Pons (tissue), 1 donor: ENCODE data around the gene VMAC.
"Not testable (repeated sequence)": the region's sequence is repeated elsewhere in the genome, so short reads cannot be mapped to it uniquely, and the experiment has no call there.

Source experiments
- DNase-seq: peaks from one replicate; pipeline ENCODE4 v3.0.0-alpha.2; 2016; ENCODE audit warnings: low spot score

Gene VMAC

DNA sequence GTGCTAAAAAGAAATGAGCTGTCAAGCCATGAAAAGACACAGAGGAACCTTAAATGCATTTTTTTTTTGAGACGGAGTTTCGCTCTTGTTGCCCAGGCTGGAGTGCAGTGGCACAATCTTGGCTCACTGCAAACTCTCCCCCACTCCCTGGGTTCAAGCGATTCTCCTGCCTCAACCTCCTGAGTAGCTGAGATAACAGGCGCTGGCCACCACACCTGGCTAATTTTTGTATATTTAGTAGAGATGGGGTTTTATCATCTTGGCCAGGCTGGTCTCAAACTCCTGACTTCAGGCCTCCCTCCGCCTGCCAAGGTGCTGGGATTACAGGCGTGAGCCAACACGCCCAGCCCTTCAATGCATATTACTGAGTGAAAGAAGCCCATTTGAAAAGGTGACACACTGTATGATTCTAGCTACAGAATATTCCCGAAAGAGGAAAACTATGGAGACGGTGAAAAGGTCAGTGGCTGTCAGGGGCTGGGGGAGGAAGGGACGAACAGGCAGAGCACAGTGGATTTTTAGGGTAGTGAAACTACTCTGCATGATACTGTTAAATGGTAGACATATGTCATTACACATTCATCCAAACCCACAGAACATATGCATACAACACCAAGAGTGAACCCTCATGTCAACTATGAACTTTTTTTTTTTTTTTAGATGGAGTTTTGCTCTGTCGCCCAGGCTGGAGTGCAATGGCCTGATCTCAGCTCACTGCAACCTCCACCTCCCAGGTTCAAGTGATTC is 20.4 kb upstream of the VMAC start:
- not testable (repeated sequence) for DNase-seq

DNA sequence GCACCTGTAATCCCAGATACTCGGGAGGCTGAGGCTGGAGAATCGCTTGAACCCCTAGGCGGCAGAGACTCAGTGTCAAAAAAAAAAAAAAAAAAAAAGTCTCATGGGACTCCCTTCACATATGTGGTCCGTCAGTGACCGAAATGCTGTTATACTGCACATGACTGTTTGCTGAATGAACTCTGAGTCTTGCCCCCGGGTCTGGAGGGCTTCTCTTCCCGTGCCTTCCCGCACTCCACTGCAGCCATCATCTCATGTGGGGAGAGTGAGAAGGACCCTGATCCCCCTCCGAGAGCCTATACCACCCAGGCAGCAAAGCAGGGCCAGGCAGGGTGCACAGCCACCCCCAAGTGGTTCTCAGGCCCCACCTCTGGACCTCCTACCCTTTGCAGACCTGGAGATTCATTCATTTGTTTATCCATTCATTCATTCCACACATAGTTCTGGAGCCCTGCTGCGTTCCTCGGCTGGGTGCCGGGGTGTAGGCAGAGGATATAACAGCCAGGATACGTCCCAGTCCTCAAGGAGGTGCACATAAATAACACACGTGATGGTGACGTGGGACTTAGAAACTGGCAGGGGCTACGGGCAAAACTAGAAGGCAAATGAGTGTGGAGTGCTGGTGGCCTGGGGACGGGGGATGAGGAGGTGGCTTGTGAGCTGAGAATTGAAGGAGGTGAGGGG is 15.2 kb upstream of the VMAC start:
- DNase-seq: no peak

DNA sequence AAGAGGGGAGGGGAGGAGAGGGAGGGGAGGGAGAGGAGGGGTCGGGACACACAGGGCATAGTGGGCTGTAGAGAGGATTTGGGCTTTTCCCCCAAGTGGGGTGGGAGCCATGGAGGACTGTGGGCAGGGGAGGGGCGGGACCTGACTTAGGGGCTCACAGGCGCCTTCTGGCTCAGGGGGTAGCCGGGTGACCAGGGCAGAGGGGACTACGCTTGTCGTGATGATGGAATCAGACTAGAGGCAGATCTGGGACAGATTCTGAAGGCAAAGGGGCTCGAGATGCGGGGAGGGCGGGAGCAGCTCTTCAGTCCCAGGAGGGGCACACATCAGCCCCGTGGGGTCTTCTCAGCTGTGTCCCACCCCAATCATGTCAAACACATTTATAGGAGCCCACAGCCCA is 14.6 kb upstream of the VMAC start:
- no peak for DNase-seq

DNA sequence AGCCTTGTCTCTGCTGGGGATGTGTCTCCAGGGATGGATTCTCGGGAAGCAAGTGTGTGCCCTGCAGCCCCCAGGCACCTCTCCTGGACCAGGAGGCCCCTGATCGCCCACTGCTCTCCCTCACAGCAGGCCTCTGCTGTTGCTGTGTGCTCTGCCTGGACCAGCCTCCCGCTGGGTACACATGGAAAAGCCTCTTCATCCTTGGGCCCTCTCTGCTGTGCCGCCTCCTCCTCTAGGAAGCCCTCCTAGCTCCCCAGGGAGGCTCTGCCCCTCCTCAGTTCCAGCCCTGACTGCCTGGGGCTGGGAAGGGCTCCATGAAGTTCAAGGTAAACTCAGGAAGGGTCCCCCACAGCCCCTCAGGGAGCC is 13.1 kb upstream of the VMAC start:
- no peak for DNase-seq

DNA sequence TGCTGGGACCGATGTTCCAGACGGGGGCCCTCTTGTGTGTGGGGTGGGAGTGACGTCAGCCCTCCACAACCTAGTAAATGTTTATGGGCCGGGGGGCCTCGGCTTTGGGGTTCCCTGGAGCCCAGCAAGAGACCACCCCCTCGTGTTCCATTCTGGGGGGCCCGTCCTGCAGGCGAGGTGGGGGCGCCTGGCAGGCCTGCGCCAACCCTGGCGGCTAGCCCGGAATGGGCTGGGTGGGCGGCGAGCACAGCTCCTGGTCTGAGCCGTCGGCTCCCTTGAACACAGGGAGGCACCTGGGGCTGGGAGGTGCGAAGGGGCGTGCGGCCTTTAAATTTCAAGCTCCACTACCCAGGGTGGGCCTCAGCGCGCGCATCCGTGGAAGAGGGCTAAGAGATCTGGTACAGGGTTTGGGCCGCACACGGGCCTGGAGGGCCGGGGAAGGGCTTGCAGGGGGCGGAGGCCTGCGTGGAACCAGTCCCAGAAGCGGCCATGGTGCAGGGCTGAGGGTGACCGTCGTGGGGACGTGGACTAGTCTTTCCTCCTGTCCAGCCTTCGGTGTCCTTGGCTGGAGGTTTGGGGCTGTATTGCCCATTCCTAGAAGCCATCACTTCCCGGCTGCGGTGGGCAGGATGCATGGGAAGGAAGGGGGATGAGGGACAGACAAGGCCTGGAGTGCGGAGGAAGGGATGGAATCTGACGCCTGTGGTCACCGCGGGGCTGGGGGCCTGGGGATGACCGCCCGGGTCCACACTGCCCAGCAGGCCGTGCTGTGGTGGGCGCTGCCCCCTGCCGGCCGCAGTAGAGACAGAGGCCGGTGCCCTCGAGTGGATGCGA is 12.5 kb upstream of the VMAC start:
- DNase-seq: no peak

DNA sequence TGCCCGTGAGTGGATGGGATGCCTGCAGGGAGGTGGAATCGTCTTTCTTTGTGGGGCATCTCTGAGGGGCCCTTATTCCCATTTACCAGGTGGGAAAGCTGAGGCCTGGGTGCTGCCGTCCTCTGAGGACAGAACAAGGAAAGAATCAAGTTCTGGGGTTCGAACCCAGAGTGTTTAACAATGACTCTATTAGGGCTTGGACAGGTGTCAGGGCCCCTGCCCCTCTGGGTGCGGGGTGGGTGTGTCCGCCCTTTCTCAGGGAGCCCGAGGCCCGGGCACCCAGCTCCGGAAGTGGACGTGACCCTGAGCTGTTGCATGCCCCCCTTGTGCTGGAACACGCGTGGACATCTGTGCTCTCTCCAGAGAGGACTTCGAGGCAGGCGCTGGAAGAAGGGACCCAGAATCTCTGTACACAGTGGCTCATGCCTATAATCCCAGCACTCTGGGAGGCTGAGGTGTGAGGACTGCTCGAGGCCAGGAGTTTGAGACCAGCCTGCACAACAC is 11.8 kb upstream of the VMAC start:
- DNase-seq: no peak

DNA sequence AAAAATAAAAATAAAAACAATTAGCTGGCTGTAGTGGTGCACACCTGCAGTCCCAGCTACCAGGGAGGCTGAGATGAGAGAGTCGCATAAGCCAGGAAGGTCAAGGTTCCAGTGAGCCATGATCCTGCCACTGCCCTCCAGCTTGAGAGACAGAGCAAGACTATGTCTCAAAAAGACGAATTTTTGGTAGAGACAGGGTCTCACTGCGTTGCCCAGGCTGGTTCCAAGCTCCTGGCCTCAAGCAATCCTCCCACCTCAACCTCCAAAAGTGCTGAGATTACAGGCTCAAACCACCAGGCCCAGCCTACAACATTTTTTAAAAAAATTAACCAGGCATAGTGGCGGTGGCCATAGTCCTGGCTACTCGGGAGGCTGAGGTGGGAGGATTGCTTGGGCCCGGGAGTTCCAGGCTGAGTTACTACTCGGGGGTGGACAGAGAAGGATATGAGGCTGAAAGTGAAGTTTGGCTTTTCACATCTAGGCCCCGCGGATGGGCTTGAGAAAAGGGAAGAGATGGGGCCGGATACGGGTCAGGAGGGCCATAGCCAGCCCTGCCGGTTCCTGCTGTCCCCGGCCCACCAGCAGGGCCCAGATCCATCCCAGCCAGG is 11.3 kb upstream of the VMAC start:
- no peak for DNase-seq

DNA sequence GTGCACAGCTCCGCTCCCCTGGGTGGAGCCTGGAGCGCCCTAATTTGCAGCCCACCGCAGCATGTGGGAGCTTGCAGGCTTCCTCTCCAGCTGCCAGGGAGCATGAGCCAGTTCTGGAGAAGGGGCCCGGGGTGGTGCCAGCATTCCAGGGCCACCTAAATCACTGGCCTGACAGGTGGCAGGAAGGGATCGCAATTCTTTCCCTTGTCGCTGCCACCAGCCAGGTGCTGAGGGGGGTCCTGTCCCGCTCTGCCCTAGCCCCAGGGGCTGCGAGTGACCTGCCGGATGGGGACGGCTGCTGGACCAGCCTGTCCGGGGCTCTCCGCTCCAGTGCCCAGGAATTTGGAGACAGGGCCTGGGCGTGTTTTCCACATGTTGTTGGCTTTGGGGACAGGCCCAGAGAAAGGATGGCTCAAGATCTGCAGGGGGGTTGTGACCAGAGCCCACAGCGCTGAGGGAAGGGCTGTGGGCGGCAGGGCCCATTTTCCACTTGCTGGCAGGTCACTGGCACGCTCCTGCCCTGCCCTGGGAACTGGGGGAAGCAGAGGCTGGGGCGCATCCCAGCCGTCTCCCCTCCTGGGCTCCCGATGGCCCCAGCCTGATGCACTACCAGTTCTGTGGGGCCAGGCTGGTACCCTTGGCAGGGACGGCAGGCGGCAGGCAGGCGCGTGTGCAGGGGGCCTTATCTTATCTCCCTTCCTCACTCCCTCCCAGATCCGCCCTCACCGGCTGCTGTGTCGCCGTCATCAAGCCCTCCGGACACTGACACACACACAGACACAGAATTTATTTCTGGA is 10.6 kb upstream of the VMAC start:
- no peak for DNase-seq

DNA sequence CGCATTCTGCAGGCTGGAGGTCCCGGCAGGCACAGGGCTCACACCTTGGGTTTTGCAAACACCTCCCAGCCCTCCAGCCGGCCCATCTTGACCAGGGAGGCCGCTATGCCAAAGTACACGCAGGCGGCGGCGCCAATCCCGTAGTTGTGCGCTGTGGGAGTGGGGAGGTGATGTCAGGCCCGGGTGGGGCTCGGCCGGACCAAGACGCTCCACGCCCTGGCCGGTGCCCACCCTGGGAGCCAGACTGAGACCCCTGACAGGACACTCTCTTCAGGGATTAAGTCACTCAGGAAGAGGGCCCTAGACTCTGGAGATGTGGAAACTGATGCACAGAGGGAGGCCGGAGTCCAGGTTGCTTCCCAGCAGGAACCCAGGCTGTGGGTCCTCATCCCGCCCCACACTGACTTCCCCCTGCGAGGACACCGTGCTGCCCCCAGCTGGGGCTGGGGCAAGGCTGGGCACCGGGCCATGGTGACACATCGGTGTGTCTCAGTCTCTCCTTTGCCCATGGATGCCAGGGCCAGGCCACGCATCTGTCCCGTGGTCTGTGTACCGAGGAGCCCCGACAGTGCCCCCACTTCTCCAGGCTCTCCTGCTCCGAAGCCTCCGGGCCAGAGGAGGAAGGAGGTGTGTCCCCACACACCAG is 9.8 kb upstream of the VMAC start:
- DNase-seq: no peak

DNA sequence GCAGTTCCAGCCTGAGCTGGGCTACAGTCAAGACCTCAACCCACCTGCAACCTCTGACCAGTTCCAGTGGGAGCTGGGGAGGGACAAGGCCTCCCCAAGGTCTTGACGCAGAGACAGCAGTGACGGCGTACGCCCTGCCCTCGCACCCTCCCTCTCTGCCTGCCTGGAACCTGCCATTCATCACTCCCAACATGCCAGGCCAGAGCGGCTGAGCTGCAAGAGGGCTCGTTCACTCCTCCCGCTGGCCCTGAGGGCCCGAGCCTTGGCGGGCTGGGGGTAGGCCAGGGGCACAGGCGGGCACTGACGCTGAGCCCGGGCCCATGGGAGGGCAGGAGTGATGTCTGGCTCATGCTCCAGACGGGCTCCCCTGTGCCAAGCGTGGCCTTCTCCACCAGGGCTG is 9.3 kb upstream of the VMAC start:
- DNase-seq: no peak

DNA sequence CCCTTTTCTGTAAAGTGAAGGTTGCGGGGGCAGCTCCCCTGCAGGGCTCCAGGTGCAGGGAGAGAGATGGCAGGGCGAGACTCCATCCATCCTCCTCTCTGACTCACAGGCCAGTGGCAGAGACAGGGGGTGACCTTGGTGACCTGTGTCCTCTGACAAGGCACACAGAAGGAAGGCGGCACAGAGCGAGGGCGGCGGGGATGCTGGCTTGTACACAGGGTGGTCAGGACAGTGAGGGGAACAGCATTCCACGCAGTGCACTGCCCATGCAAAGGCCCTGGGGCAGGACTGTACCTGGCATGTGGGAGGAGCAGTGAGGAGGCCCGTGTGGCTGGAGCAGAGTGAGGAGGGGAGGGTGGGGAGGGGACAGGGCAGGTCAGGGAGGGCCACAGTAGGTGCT is 8.8 kb upstream of the VMAC start:
- DNase-seq: no peak

DNA sequence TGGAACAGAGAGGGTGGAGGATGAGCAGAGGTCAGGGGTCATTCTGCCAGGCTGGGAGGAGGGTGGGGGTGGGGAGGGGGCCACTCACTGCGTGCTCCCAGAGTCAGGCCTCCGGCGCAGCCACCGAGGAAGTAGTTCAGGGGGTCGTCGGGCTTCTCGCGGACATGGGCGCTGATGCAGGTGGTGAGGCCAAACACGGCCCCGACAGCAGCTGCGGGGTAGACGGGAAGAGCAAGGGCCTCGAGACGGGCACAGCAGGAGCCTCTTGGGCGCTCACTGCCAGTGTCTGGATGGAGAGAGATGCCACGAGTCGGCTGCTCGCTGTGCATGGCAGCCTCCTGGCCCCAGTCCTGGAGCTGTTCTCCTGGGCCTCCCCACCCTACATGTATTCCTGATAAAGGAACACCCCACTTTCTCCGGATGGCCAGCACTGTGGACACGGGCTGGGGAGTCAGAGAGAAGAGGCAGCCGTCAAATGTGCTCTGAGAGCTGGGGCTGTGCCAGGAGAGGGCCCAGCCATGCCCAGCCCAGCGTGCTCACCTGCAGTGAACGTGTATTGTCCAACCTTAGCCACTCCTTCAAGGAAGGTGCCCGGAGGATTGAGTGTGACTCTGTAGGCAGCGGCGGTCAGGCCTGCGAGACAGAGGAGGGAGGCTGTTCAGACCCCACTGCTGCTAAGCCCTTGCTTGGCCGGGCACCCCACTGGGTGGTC is 8.2 kb upstream of the VMAC start:
- DNase-seq: no peak

DNA sequence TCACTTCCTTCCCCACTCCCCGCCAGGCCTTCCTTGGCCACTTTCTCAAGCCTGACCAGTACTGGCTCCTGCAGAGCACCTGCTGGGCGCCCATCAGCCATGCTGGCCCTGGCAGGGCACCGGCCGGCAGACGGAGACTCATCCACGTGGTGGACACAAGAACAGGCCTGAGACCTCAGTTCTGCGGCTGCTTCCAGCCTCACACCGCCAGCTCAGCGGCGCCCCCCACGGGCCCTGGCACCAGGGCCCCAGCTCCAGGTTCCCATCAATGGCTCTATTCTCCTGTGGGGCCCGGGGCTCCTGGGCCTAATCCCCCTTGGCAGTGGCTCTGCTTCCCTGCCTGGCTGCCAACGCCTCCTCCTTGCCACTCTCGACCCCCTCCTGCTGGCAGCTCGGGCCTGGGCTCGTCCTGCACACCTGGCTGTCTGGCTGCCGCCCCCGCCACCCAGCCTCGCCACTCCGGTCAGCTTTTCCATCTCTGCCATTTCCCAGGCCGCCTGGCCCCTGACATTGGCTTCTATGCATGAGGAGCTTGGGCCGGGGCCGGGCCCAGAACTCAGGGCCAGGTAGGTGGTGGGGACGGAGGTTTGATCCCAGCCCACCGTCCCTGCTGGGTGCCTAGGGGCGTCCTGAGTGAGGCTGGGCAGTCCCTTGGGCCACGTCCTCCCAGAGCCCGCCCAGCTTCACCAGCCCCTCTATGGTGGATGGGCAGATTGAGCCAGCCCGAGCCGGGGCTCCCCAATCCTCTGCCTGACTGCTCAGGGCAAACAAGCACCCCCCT is 7.3 kb upstream of the VMAC start:
- DNase-seq: no peak

DNA sequence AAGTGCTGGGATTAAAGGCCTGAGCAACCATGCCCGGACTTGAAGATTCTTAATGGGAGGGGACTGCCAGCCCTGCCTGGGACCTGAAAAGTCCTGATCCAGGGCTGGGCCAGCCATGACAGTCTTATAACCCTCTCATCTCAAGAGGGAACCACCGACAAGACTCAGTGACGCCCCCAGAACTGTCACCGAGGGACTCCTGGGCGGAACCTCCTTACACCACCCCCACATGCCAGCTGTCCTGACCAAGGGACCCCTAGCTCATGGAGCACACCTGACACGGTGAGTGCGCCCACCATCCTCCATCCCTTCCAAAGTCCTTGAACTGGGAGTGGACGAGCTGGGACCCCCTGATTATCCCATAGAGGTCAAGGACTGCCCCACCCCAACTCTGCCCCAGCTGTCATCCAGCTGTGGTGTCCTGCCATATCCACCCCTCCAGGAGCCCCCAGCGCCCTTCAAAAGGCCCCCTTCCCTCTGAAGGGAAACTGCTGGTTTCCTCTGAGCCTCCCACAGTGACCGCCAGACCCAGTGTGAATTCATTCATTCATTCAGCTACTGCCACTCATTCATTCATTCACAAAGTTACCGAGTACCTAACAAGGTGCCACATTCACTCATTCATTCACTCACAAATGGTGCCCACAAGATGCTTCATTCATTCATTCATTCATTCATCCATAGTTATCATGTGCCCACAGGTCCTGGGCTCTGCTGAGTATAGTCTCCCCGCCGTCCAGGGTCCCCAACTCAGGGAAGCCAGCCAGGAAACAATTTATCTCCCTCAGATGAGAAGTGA is 4.7 kb upstream of the VMAC start:
- DNase-seq: no peak

DNA sequence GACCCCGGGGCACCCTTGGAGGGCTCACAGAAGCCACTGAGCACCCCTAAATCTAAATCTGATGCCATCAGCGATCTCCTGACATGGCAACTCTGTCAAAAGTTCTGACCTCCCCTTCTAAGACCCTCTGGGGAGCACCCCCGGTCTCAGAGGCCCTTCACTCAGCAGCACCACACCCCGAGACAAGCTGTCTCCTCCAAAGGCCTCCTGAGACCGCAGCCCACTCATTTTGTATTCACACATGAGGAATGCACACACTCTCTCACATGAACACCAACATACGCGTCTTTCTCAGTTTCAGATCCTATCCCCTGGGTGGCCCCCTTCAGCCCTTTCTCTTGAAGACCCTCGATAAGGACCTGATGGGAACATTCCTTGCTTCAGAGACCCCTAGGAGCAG is 3.7 kb upstream of the VMAC start:
- no peak for DNase-seq

DNA sequence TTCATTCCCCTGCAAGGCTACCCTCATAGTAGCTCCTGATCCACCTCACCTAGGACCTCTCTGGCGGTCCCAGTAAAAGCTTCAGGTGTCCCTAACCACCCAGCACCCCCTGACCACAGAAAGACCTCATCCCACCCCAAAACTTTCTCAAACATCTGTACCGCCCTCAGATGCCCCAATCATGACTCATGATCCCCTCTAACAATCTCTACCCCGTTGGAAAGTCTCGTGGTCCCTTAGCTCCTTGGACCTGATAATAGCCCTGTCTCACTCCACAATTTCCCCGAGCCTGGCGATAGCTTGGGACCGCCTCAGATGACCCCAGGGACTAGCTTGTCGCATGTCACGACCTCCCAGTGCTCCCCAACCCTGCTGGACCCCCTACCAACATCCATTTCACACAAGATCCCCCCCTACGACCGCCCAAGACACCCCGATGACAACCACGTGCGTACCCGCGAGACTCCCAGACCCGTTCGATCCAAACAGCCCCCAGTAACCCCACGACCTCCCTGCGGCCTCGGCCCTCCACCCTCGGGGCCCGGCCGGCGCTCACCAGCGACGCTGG is 1.5 kb upstream of the VMAC start:
- no peak for DNase-seq

DNA sequence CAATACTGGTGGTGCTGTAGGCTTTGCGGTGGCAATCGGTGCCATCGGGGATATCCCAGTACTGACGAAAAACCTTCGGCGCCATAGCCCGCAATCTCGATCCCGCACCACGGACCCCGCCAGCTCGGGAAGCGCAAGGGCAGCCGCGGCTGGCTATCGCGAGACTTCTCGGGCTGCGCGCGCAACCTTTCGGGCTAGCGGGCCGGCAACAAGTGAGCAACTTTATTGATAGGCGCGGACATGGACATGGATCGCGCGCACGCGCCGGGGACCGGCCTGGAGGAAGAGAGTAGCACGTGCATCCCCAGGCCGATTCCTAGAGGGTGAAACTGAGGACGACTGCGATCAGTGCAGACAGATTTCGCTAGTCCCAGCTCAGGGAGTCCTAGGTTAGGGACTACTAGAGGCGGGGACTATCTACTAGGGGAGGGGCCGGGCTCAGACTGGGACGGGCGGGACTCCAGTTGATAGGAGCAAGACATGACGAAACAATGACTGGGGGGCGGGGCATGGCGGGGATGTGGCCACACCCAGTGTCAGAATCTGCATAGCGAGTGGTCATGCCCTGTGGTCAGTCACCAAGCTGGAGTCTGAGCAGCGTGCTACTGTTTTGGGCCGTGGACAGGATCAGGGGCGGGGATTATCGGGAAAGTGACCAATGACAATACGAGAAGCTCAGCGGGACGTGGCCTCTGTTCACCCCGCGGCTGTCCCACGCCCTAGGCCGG is 884 bp upstream of the VMAC start, which contains the start of gene NDUFA11:
NDUFA11 (minus strand) TSS at position 167 of the 728 bp plus-strand sequence; CDS start at position 85, 82 bp downstream.
- DNase-seq: no peak
